NCI-H2171 (cell line): ENCODE results near the gene GSPT2.
"Not testable (repeated sequence)": the region's sequence is repeated elsewhere in the genome, so short reads cannot be mapped to it uniquely, and the experiment has no call there.

Source experiments
- DNase-seq: peaks from one replicate; lab custom pipeline; 2025; lab: John Stamatoyannopoulos, UW

GSPT2 gene

GRCh38 chrX:51743179-51743957 lies at the start of gene GSPT2:
TSS of gene GSPT2 (plus strand) at chrX:51743442. CDS start at chrX:51743627, 185 bp downstream.
- DNase-seq, result peak; percentile 1

- no peak for DNase-seq
Observed at GRCh38 chrX:51694254-51694653, 49.0 kb upstream of the GSPT2 start.

- no peak for DNase-seq
Observed at GRCh38 chrX:51697397-51697796, 45.8 kb upstream of the GSPT2 start.

- not testable (repeated sequence) for DNase-seq
Observed at GRCh38 chrX:51710277-51711164, 32.7 kb upstream of the GSPT2 start, which contains the start of gene CENPVL1. TSS of gene CENPVL1 (plus strand) at chrX:51710512. CDS start at chrX:51710512, 0 bp downstream.

- not testable (repeated sequence) for DNase-seq
Observed at GRCh38 chrX:51712943-51713647, 30.1 kb upstream of the GSPT2 start.

GRCh38 chrX:51728202-51728601 lies 15.0 kb upstream of the GSPT2 start:
- no peak for DNase-seq

GRCh38 chrX:51737091-51737490 lies 6.2 kb upstream of the GSPT2 start:
- DNase-seq, result no peak

GRCh38 chrX:51742586-51742985 lies 656 bp upstream of the GSPT2 start:
- DNase-seq, result no peak

- DNase-seq, result no peak
Observed at GRCh38 chrX:51747671-51748070, 4.4 kb downstream of the GSPT2 start.

- no peak for DNase-seq
Observed at GRCh38 chrX:51759055-51759839, 16.0 kb downstream of the GSPT2 start.

GRCh38 chrX:51760657-51761056 lies 17.4 kb downstream of the GSPT2 start:
- DNase-seq, result no peak

GRCh38 chrX:51766546-51766945 lies 23.3 kb downstream of the GSPT2 start:
- no peak for DNase-seq

GRCh38 chrX:51776851-51777250 lies 33.6 kb downstream of the GSPT2 start:
- no peak for DNase-seq

- DNase-seq, result no peak
Observed at GRCh38 chrX:51779306-51779705, 36.1 kb downstream of the GSPT2 start.

GRCh38 chrX:51795136-51795535 lies 51.9 kb downstream of the GSPT2 start:
- DNase-seq, result no peak
